Measurements from ENCODE around the gene RGCC. TPM values are rescaled to one million over a fixed set of nuclear protein-coding genes. Genes with fewer than 3 reads are reported as not detected.

The RGCC gene
- total RNA-seq, 6 experiments from 2014 or later = 0.51 to 4.9 (median 2.3) TPM; not detected in 1

DNA sequence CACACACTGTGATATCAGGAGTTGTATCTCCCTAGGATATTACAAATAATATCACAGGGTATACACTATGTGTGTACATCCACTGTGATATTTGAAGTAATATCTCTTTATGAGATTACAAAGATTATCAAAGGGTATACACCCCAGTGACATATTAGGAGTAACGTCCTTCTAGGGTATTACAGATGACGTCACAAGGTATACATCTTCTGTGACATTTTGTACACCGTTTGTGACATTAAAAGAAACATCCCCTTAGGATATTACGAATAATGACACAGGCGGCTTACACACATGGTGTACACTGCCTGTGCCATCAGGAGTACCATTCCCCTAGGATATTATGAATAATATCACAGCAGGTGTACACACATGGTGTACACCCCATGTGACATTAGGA lies 13.4 kb upstream of the RGCC start:
- H3K27ac ChIP-seq = no peak overlapping the region
- intact Hi-C loops (cut with DNase I) = no loop called here
- no peak overlapping the region for H3K4me3 ChIP-seq
- H3K9me3 ChIP-seq = no peaks in the 10 kb centered on the region
- TF ChIP-seq, protein P1, sequence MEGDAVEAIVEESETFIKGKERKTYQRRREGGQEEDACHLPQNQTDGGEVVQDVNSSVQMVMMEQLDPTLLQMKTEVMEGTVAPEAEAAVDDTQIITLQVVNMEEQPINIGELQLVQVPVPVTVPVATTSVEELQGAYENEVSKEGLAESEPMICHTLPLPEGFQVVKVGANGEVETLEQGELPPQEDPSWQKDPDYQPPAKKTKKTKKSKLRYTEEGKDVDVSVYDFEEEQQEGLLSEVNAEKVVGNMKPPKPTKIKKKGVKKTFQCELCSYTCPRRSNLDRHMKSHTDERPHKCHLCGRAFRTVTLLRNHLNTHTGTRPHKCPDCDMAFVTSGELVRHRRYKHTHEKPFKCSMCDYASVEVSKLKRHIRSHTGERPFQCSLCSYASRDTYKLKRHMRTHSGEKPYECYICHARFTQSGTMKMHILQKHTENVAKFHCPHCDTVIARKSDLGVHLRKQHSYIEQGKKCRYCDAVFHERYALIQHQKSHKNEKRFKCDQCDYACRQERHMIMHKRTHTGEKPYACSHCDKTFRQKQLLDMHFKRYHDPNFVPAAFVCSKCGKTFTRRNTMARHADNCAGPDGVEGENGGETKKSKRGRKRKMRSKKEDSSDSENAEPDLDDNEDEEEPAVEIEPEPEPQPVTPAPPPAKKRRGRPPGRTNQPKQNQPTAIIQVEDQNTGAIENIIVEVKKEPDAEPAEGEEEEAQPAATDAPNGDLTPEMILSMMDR (IDR thresholded peaks at IDR 0.05) = no peak
- TF ChIP-seq POLR2A (IDR thresholded peaks at IDR 0.05) = no peak
- 80% methylated on average over 4 of the region's 5 CpGs for WGBS (ENCODE audit: insufficient coverage, low coverage, low lambda C conversion rate, missing lambda C conversion rate)
- no peaks in the 10 kb centered on the region for H3K4me1 ChIP-seq
- DNase-seq (no peak), ATAC-seq (no peak)
- no peaks in the 10 kb centered on the region for H3K27me3 ChIP-seq
- H3K36me3 ChIP-seq = no peaks in the 10 kb centered on the region

- no peak for ATAC-seq
- TF ChIP-seq, protein P1 (IDR thresholded peaks at IDR 0.05) = no peak
- no peak for TF ChIP-seq POLR2A (IDR thresholded peaks at IDR 0.05)
- H3K4me1 ChIP-seq = peaks cover 0 to 7% (median 0%) of the 10 kb centered on the region in 4 donors
- H3K27ac ChIP-seq = no peak overlapping the region
- no peaks in the 10 kb centered on the region for H3K9me3 ChIP-seq
- no peaks in the 10 kb centered on the region for H3K27me3 ChIP-seq
- 89% methylated on average over 2 of the region's 3 CpGs for WGBS (ENCODE audit: insufficient coverage, low coverage, low lambda C conversion rate, missing lambda C conversion rate)
- intact Hi-C loops (cut with DNase I) = no loop called here
- no peak for DNase-seq
- H3K36me3 ChIP-seq = no peaks in the 10 kb centered on the region
- no peak overlapping the region for H3K4me3 ChIP-seq
Measured at GRCh38 chr13:41452462-41452861, 4.9 kb upstream of the RGCC start.

DNA sequence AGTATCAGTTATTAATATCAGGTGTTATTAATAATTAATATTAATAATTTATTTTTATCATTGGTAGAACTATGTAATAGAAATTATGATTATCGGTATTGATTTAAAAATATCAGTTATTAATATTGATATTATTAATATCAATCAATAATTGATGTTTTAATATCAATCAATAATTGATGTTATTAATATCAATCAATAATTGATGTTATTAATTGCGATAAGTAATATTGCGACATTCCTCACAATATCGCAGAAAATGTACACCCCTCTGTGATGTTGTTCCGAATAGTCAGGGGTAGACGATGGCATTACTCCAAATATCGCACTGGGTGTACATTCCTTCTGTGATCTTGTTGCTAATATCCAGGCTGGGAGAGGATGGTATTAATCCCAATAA lies 3.7 kb upstream of the RGCC start:
- no peak overlapping the region for H3K4me3 ChIP-seq
- H3K9me3 ChIP-seq = no peaks in the 10 kb centered on the region
- ATAC-seq (no peak), DNase-seq (no peak)
- intact Hi-C loops (cut with DNase I) = no loop called here
- H3K27me3 ChIP-seq = no peaks in the 10 kb centered on the region
- H3K27ac ChIP-seq = no peak overlapping the region
- 82% methylated on average over 7 of the region's 7 CpGs for WGBS (ENCODE audit: insufficient coverage, low coverage, low lambda C conversion rate, missing lambda C conversion rate)
- H3K36me3 ChIP-seq = no peaks in the 10 kb centered on the region
- no peak for TF ChIP-seq POLR2A (IDR thresholded peaks at IDR 0.05)
- TF ChIP-seq, protein P1 (IDR thresholded peaks at IDR 0.05) = no peak
- peaks cover 0 to 18% (median 0%) of the 10 kb centered on the region in 4 donors for H3K4me1 ChIP-seq

GRCh38 chr13:41454170-41454569 lies 3.2 kb upstream of the RGCC start:
- intact Hi-C loops (cut with DNase I) = no loop called here
- DNase-seq = no peak

More at GRCh38 chr13:41454170-41454569, 3.2 kb upstream of the RGCC start:
- H3K27ac ChIP-seq = no peak overlapping the region
- H3K4me3 ChIP-seq = no peak overlapping the region
- no peak for TF ChIP-seq POLR2A (IDR thresholded peaks at IDR 0.05)
- TF ChIP-seq, protein P1 (IDR thresholded peaks at IDR 0.05) = no peak
- H3K9me3 ChIP-seq = no peaks in the 10 kb centered on the region
- ATAC-seq = no peak
- no peaks in the 10 kb centered on the region for H3K27me3 ChIP-seq
- 80% methylated on average over 8 of the region's 22 CpGs for WGBS (ENCODE audit: insufficient coverage, low coverage, low lambda C conversion rate, missing lambda C conversion rate)
- peaks cover 0 to 20% (median 0%) of the 10 kb centered on the region in 4 donors for H3K4me1 ChIP-seq
- H3K36me3 ChIP-seq = no peaks in the 10 kb centered on the region
